ENCODE measurements around the gene PARK7. TPM values are rescaled to one million over a fixed set of nuclear protein-coding genes. Genes with fewer than 3 reads are reported as not detected.

The PARK7 gene
- total RNA-seq, 1 donor from 2014 or later = 196 TPM

DNA sequence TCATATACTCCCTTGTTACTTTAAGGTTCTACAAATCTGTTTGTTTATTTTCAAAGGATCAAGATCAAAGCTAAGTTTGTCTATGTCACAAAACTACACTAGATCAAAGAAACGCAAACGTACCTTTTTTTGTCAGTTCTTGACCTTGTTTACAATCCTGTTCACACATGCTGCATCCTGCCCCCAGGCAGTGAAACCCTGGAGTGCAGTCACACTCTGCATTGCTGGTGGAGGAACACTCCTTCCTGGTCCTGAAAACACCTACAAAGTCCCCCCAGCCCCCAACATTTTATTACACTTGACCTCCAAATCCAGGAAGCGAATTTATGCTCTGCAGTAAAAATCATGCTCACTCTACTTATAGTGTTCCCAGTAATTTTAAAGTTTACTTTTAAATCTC is 23.4 kb upstream of the PARK7 start:
- H3K27ac Mint-ChIP-seq (ENCODE audit: unreplicated experiment) = no peak overlapping the region
- no peak overlapping the region for H3K4me3 Mint-ChIP-seq (ENCODE audit: unreplicated experiment)
- DNase-seq = no peak
- no peaks in the 10 kb centered on the region for H3K36me3 Mint-ChIP-seq (ENCODE audit: unreplicated experiment)
- H3K9me3 Mint-ChIP-seq (ENCODE audit: unreplicated experiment) = peaks cover 3% of the 10 kb centered on the region
- H3K4me1 Mint-ChIP-seq (ENCODE audit: low read depth, unreplicated experiment) = peaks cover 9% of the 10 kb centered on the region
- peaks cover 16% of the 10 kb centered on the region for H3K27me3 Mint-ChIP-seq (ENCODE audit: unreplicated experiment)
- TF ChIP-seq, protein P1, sequence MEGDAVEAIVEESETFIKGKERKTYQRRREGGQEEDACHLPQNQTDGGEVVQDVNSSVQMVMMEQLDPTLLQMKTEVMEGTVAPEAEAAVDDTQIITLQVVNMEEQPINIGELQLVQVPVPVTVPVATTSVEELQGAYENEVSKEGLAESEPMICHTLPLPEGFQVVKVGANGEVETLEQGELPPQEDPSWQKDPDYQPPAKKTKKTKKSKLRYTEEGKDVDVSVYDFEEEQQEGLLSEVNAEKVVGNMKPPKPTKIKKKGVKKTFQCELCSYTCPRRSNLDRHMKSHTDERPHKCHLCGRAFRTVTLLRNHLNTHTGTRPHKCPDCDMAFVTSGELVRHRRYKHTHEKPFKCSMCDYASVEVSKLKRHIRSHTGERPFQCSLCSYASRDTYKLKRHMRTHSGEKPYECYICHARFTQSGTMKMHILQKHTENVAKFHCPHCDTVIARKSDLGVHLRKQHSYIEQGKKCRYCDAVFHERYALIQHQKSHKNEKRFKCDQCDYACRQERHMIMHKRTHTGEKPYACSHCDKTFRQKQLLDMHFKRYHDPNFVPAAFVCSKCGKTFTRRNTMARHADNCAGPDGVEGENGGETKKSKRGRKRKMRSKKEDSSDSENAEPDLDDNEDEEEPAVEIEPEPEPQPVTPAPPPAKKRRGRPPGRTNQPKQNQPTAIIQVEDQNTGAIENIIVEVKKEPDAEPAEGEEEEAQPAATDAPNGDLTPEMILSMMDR (IDR thresholded peaks at IDR 0.05; ENCODE audit: partially characterized antibody, unreplicated experiment) = no peak

GRCh38 chr1:7940034-7940433 is 21.5 kb upstream of the PARK7 start:
- TF ChIP-seq, protein P1 (IDR thresholded peaks at IDR 0.05; ENCODE audit: partially characterized antibody, unreplicated experiment) = no peak
- H3K9me3 Mint-ChIP-seq (ENCODE audit: unreplicated experiment) = peaks cover 3% of the 10 kb centered on the region
- DNase-seq = no peak
- H3K27ac Mint-ChIP-seq (ENCODE audit: unreplicated experiment) = no peak overlapping the region
- H3K27me3 Mint-ChIP-seq (ENCODE audit: unreplicated experiment) = peaks cover 16% of the 10 kb centered on the region
- no peaks in the 10 kb centered on the region for H3K36me3 Mint-ChIP-seq (ENCODE audit: unreplicated experiment)
- no peak overlapping the region for H3K4me3 Mint-ChIP-seq (ENCODE audit: unreplicated experiment)
- H3K4me1 Mint-ChIP-seq (ENCODE audit: low read depth, unreplicated experiment) = peaks cover 9% of the 10 kb centered on the region

GRCh38 chr1:7940745-7941436 is 20.6 kb upstream of the PARK7 start, which contains the start of gene TNFRSF9:
TNFRSF9 (minus strand) TSS chr1:7940839; CDS start chr1:7939994, 845 bp downstream.
- Mint-ChIP-seq H3K36me3 (ENCODE audit: unreplicated experiment) (no peaks in the 10 kb centered on the region), H3K27me3 (ENCODE audit: unreplicated experiment) (peaks cover 16% of the 10 kb centered on the region), H3K4me3 (ENCODE audit: unreplicated experiment) (peak within 1 kb of the TSS; percentile 39), H3K4me1 (ENCODE audit: low read depth, unreplicated experiment) (peaks cover 9% of the 10 kb centered on the region), H3K27ac (ENCODE audit: unreplicated experiment) (peak within 1 kb of the TSS; percentile 6), H3K9me3 (ENCODE audit: unreplicated experiment) (peaks cover 3% of the 10 kb centered on the region)
- TF ChIP-seq, protein P1 (IDR thresholded peaks at IDR 0.05; ENCODE audit: partially characterized antibody, unreplicated experiment) = no peak
- peak; percentile 44 for DNase-seq

DNA sequence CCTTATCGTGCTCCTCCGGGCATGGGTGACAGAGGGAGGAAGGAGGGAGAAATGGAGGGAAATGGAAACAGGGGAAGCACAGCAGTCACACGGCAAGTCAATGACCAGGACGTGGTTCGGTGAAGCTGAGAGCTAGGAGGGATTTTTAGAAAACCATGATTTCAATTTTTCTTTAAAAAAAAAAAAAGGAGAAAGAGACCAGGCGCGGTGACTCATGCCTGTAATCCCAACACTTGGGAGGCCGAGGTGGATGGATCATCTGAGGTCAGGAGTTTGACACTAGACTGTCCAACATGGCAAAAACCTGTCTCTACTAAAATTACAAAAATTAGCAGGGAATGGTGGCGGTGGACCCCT is 20.1 kb upstream of the PARK7 start:
- no peaks in the 10 kb centered on the region for H3K36me3 Mint-ChIP-seq (ENCODE audit: unreplicated experiment)
- H3K27me3 Mint-ChIP-seq (ENCODE audit: unreplicated experiment) = peaks cover 16% of the 10 kb centered on the region
- H3K4me1 Mint-ChIP-seq (ENCODE audit: low read depth, unreplicated experiment) = peaks cover 9% of the 10 kb centered on the region
- H3K9me3 Mint-ChIP-seq (ENCODE audit: unreplicated experiment) = peaks cover 3% of the 10 kb centered on the region
- TF ChIP-seq, protein P1 (IDR thresholded peaks at IDR 0.05; ENCODE audit: partially characterized antibody, unreplicated experiment) = no peak
- H3K27ac Mint-ChIP-seq (ENCODE audit: unreplicated experiment) = peak overlapping the region; percentile 6
- peak overlapping the region; percentile 39 for H3K4me3 Mint-ChIP-seq (ENCODE audit: unreplicated experiment)
- no peak for DNase-seq

- H3K9me3 Mint-ChIP-seq (ENCODE audit: unreplicated experiment) = peaks cover 3% of the 10 kb centered on the region
- peak; percentile 76 for DNase-seq
- peak overlapping the region; percentile 86 for H3K4me3 Mint-ChIP-seq (ENCODE audit: unreplicated experiment)
- H3K27me3 Mint-ChIP-seq (ENCODE audit: unreplicated experiment) = peaks cover 16% of the 10 kb centered on the region
- H3K27ac Mint-ChIP-seq (ENCODE audit: unreplicated experiment) = peak overlapping the region; percentile 67
- H3K36me3 Mint-ChIP-seq (ENCODE audit: unreplicated experiment) = no peaks in the 10 kb centered on the region
- peaks cover 9% of the 10 kb centered on the region for H3K4me1 Mint-ChIP-seq (ENCODE audit: low read depth, unreplicated experiment)
- TF ChIP-seq, protein P1 (IDR thresholded peaks at IDR 0.05; ENCODE audit: partially characterized antibody, unreplicated experiment) = no peak
These were observed 19.1 kb upstream of the PARK7 start for GRCh38 chr1:7942214-7942921.

All from glutamatergic neuron (in vitro differentiated cells).